OCI-LY3 (cell line): Measurements from ENCODE around the gene RBPJ.

Experiments
- CTCF ChIP-seq: fragments of 200-600, 300-600 bp; sonication (generic); IDR thresholded peaks from 2 replicates; pipeline ENCODE4 v1.5.1; 2014; ENCODE audit warnings: antibody characterized with exemption, low read length, low read depth
- EZH2phosphoT487 ChIP-seq: fragments of 200-600 bp; shearing (Covaris generic); IDR thresholded peaks from 2 replicates; pipeline ENCODE4 v1.6.1; 2018; ENCODE audit warnings: antibody characterized with exemption, mixed run types, low read depth

- TF ChIP-seq CTCF (peak; percentile 26; the same call in 1 of the 2 replicates), EZH2phosphoT487 (no peak)
Observed at GRCh38 chr4:26424838-26425237, 104.0 kb downstream of the RBPJ start.
